Measurements from ENCODE around the gene C3orf85.

The C3orf85 gene

DNA sequence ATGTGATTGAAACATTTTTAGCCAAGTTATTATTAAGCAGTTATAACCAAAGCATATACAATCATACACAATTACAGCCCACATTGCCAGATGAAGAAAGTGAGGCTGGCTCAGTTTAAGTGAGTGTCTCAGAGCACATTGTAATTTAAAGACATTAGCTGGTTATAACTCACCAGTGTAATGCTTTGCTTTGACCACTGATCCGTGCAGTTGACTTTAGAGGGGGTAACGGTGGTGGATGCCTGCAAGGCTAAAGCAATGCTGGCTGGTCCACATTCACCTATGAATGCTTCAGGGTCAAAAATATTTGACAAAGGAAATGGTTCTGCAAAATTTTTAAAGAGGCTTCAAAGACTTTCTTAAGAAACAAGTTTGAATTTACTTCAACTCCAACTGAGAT lies 1.2 kb downstream of the C3orf85 start:
- TF ChIP-seq, protein P1, sequence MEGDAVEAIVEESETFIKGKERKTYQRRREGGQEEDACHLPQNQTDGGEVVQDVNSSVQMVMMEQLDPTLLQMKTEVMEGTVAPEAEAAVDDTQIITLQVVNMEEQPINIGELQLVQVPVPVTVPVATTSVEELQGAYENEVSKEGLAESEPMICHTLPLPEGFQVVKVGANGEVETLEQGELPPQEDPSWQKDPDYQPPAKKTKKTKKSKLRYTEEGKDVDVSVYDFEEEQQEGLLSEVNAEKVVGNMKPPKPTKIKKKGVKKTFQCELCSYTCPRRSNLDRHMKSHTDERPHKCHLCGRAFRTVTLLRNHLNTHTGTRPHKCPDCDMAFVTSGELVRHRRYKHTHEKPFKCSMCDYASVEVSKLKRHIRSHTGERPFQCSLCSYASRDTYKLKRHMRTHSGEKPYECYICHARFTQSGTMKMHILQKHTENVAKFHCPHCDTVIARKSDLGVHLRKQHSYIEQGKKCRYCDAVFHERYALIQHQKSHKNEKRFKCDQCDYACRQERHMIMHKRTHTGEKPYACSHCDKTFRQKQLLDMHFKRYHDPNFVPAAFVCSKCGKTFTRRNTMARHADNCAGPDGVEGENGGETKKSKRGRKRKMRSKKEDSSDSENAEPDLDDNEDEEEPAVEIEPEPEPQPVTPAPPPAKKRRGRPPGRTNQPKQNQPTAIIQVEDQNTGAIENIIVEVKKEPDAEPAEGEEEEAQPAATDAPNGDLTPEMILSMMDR (IDR thresholded peaks at IDR 0.05; ENCODE audit: control insufficient read depth, insufficient read depth, low read depth, low read length, missing control alignments), result no peak
- no peak for DNase-seq (ENCODE audit: low read depth)
- H3K4me3 ChIP-seq (ENCODE audit: control insufficient read depth, low read depth, low read length), result no peak overlapping the region

DNA sequence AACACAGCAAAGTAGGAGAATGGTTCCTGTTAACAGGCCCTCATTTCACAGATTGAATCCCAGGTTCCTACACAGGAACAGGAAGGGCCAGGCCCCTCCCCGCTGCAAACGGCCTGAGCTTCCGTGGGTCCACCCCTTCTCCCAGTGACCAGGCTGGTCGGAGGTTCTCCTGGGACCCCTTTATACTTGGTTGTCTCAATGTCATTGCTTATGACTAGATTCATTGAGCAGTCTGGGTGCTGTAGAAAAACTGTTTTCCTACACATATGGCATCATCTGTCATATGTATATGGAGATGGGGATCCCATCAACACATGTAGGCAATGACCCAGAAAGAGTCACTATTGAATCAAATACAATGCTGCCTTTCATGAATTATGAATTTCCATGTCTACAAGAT lies 3.8 kb downstream of the C3orf85 start:
- no peak for DNase-seq (ENCODE audit: low read depth)
- no peak overlapping the region for H3K4me3 ChIP-seq (ENCODE audit: control insufficient read depth, low read depth, low read length)
- TF ChIP-seq, protein P1 (IDR thresholded peaks at IDR 0.05; ENCODE audit: control insufficient read depth, insufficient read depth, low read depth, low read length, missing control alignments), result no peak

DNA sequence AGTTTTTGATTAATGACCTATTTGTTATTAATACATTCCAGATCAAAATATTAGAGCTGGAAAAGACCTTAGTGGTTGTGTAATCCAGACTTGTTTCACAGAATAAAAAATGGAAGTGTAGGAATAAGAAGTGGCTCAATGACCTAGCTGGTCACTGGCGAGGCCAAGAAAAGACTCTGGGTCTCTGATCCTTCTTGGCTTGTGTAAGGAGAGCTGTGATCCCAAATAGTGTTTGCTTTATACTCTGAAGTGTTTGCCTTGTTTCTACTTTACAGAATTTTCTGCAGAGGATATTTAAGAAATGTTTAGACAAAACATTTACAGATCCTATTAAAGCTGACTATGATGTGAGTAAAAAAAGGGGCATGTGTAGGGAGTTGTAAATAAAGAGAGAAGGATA lies 7.1 kb downstream of the C3orf85 start:
- DNase-seq (ENCODE audit: low read depth), result no peak
- H3K4me3 ChIP-seq (ENCODE audit: control insufficient read depth, low read depth, low read length), result no peak overlapping the region
- TF ChIP-seq, protein P1 (IDR thresholded peaks at IDR 0.05; ENCODE audit: control insufficient read depth, insufficient read depth, low read depth, low read length, missing control alignments), result no peak

DNA sequence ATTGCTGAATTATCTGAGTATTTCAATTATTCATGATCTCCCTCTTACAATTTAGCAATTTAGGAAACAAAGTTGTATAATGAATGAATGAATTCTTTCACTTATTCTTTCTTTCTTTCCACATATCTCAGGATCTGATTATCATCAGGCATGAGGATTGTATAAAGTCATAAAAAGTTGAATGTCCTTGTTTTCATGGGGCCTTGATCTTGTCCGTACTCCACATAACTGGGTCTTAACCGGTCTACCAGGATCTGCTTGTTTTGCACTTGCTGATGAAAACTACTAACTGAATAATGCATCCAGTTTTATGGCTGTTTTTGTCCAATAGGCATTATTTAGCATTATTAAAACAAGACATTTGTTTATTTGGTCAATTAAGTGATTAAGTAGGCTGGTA lies 12.6 kb downstream of the C3orf85 start:
- TF ChIP-seq, protein P1 (IDR thresholded peaks at IDR 0.05; ENCODE audit: control insufficient read depth, insufficient read depth, low read depth, low read length, missing control alignments), result no peak
- no peak for DNase-seq (ENCODE audit: low read depth)
- H3K4me3 ChIP-seq (ENCODE audit: control insufficient read depth, low read depth, low read length), result no peak overlapping the region

DNA sequence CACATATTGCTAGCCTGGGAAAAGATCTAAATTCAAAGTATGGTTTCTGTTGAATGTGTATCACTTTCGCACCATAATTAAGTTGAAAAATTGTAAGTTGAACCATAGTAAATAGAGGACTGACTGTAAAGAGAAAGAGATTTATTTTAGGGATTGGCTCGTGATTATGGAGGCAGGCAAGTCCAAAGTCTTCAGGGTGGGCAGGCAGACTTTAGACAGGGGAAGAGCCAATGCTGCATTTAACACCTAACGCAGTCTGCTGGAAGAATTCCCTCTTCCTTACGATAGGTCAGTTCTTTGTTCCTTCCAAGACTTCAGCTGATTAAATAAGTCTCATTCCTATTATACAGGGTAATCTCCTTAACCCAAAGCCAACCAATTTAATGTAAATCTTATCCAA lies 15.8 kb downstream of the C3orf85 start:
- no peak for DNase-seq (ENCODE audit: low read depth)
- TF ChIP-seq, protein P1 (IDR thresholded peaks at IDR 0.05; ENCODE audit: control insufficient read depth, insufficient read depth, low read depth, low read length, missing control alignments), result no peak
- H3K4me3 ChIP-seq (ENCODE audit: control insufficient read depth, low read depth, low read length), result no peak overlapping the region

DNA sequence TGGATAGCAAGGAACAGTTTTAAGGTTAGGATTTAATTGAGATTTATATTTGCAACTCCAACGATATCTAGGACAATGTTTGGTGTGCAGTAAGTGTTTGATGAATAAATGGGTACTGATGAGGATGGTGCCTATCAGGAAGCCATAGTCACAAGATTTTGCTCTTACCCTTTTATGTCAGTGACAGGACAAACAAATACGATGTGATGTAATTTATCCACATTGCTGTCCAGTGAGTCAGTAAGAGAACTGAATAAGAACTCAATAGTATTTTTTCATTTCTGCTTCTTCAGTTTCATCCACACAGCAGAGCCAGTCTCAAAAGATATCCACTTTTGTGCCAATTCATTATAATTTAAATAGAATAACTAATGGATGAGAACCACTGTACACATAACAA lies 18.5 kb downstream of the C3orf85 start:
- TF ChIP-seq, protein P1 (IDR thresholded peaks at IDR 0.05; ENCODE audit: control insufficient read depth, insufficient read depth, low read depth, low read length, missing control alignments), result no peak
- DNase-seq (ENCODE audit: low read depth), result no peak
- H3K4me3 ChIP-seq (ENCODE audit: control insufficient read depth, low read depth, low read length), result no peak overlapping the region

DNA sequence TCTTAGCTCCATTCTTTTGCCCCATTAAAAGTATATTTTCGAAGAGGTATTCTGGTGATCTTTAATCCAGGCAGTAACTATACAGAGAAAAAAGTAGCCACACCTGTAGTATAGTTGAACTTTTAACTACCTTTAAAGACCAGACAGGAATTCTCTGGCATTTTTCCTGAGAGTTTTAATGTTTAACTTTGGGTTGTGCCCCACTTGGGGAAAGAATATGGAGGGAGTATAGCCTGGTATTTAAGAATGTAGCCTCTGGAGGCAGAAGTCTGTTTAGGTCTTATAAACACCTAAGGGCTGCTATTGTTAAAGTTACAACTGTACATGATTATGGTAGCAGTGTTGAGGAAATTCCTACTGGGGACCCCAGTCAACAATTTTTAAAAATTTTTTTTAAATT lies 19.3 kb downstream of the C3orf85 start:
- TF ChIP-seq, protein P1 (IDR thresholded peaks at IDR 0.05; ENCODE audit: control insufficient read depth, insufficient read depth, low read depth, low read length, missing control alignments), result no peak
- H3K4me3 ChIP-seq (ENCODE audit: control insufficient read depth, low read depth, low read length), result no peak overlapping the region
- DNase-seq (ENCODE audit: low read depth), result no peak
